ENCODE results near the gene DDX53.

- no peak for TF ChIP-seq CTCF (IDR thresholded peaks at IDR 0.05)
- no peak for TF ChIP-seq POLR2AphosphoS5 (IDR thresholded peaks at IDR 0.05)
- no peak for TF ChIP-seq EP300 (IDR thresholded peaks at IDR 0.05)
Observed at GRCh38 chrX:23031600-23031999, 31.8 kb downstream of the DDX53 start.
